HG03558 (cell line): ENCODE results near the gene GGT1.
"Not testable (repeated sequence)": the region's sequence is repeated elsewhere in the genome, so short reads cannot be mapped to it uniquely, and the experiment has no call there.

ENCODE experiments used
- ATAC-seq: cut with Tn5 transposase; IDR thresholded peaks from one replicate; pipeline ENCODE4 v1.9.1; 2021; ENCODE audit warnings: moderate number of reproducible peaks; ENCODE audit not compliant: unreplicated experiment; ENCODE audit errors: extremely low read depth

The GGT1 gene

GRCh38 chr22:24583221-24584165 is 19.5 kb upstream of the GGT1 start:
- ATAC-seq = no peak

- no peak for ATAC-seq
Measured at GRCh38 chr22:24584166-24584790, 18.7 kb upstream of the GGT1 start.

GRCh38 chr22:24584871-24585411 is 18.1 kb upstream of the GGT1 start:
- ATAC-seq = no peak

- ATAC-seq = no peak
Measured at GRCh38 chr22:24585461-24585860, 17.5 kb upstream of the GGT1 start.

- no peak for ATAC-seq
Measured at GRCh38 chr22:24585927-24586546, 17.0 kb upstream of the GGT1 start.

GRCh38 chr22:24587251-24587650 is 15.7 kb upstream of the GGT1 start:
- no peak for ATAC-seq

- no peak for ATAC-seq
Measured at GRCh38 chr22:24587948-24588347, 15.0 kb upstream of the GGT1 start.

- ATAC-seq = no peak
Measured at GRCh38 chr22:24588381-24588756, 14.6 kb upstream of the GGT1 start.

- ATAC-seq = no peak
Measured at GRCh38 chr22:24588757-24589481, 14.1 kb upstream of the GGT1 start.

- no peak for ATAC-seq
Measured at GRCh38 chr22:24589518-24590030, 13.4 kb upstream of the GGT1 start.

- ATAC-seq = no peak
Measured at GRCh38 chr22:24590596-24591173, 12.3 kb upstream of the GGT1 start.

- ATAC-seq = no peak
Measured at GRCh38 chr22:24591286-24591830, 11.6 kb upstream of the GGT1 start.

GRCh38 chr22:24592058-24592850 is 10.7 kb upstream of the GGT1 start:
- no peak for ATAC-seq

GRCh38 chr22:24592851-24593558 is 10.0 kb upstream of the GGT1 start, which contains the start of gene LRRC75B:
Gene LRRC75B, minus strand, starts transcription at chr22:24593073. Its CDS starts 34 bp downstream, at chr22:24593039.
- ATAC-seq = no peak

- ATAC-seq = not testable (repeated sequence)
Measured at GRCh38 chr22:24593559-24593835, 9.5 kb upstream of the GGT1 start.

GRCh38 chr22:24593836-24594568 is 9.0 kb upstream of the GGT1 start:
- ATAC-seq = no peak

- ATAC-seq = no peak
Measured at GRCh38 chr22:24594569-24595120, 8.3 kb upstream of the GGT1 start.
